GM19455 (cell line): ENCODE measurements around the gene LIG3.
A peak's percentile ranks its signal among the peaks of the same experiment; 100 is the strongest.
"Not testable (repeated sequence)": the region's sequence is repeated elsewhere in the genome, so short reads cannot be mapped to it uniquely, and the experiment has no call there.

Source experiments
- ATAC-seq: cut with Tn5 transposase; IDR thresholded peaks from one replicate; pipeline ENCODE4 v1.9.1; 2021; ENCODE audit not compliant: unreplicated experiment

The LIG3 gene

DNA sequence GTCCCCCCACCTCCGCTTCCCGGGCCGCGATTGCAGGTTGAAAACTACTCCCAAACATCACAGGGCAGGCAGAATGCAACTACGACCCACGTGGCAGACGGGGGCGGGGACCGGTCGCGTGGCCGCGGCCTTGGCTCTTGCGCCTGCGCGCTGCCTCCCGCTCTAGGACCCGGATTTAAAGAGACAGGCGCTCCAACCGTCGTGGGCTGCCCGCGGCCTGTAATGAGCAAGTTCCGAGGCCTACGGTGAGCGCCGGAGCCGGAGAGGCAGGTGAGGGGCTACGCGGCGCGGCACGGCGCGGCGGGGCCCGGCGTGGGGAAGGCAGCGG, at the start of gene LIG3:
Gene LIG3 (plus strand): TSS at position 160 of the 328 bp plus-strand sequence. CDS start 2,494 bp downstream, outside the sequence.
- peak; percentile 73 for ATAC-seq

DNA sequence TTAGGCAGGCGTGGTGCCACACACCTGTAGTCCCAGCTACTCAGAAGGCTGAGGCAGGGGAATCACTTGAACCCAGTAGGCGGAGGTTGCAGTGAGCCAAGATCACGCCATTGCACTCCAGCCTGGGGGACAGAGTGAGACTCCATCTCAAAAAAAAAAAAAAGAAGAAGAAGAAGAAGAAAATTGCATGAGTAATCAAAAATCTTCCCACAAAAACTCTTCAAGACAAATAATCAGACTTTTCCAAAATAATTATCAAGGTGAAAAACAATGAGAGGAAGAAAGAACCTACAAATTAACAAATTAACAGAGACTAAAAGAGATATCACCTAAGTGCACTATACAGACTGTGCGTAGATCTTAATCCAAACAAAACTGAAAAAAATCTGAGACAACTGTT, 29.5 kb upstream of the LIG3 start:
- ATAC-seq, result not testable (repeated sequence)

DNA sequence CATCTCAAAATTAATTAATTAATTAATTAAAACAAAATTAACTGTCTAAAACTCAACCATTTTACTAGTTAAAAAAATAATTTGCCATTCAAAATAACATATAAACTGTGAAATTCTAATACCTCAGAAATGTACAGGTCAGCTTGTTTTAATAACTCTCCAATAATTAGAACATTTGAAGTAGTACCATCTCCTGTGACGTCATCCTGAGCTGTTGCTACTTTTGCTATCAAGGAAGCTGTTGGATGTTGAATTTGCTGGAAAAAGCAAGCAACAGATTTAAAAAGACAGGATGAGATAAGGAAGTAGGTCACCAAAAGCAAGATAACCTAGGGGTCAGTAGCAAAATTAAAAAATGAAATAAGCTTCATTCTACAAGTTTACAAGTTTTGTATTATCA, 21.9 kb upstream of the LIG3 start:
- no peak for ATAC-seq

DNA sequence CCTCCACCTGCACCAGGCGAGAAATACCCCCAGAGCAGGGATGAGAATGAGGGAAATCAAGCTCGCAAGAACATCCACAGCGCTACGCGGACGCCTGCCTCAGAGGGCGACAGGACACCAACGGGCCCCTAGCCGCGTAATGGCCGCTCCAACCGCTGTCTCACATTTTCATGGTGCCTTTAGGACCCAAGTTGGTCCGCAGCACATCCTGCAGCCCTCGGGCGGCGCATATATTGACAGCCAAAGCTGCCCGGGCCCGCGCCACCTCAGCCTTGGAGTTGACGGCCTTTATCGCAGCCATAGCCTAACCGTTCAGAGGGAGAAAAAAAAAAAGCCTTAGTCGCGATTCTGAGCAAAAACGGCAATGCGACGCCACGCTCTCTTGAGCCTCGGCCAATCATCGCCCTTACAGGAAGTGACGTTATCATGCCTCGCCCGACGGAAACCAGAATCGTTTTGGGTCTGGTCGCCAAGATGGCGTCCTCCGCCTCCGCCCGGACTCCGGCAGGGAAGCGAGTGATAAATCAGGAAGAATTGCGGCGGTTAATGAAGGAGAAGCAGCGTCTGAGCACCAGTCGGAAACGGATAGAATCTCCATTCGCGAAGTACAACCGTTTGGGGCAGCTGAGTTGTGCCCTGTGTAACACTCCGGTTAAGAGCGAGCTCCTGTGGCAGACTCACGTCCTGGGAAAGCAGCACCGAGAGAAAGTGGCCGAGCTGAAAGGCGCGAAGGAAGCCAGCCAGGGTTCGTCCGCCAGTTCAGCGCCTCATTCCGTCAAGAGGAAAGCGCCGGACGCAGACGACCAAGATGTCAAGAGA, 19.0 kb upstream of the LIG3 start, which contains the start of the genes CCT6B and ZNF830:
Gene CCT6B (minus strand): TSS at position 368 of the 819 bp plus-strand sequence. CDS start 67 bp downstream, at position 301.
Gene ZNF830 (plus strand): TSS at position 448 of the 819 bp plus-strand sequence. CDS start 27 bp downstream, at position 475.
- peak; percentile 85 for ATAC-seq

DNA sequence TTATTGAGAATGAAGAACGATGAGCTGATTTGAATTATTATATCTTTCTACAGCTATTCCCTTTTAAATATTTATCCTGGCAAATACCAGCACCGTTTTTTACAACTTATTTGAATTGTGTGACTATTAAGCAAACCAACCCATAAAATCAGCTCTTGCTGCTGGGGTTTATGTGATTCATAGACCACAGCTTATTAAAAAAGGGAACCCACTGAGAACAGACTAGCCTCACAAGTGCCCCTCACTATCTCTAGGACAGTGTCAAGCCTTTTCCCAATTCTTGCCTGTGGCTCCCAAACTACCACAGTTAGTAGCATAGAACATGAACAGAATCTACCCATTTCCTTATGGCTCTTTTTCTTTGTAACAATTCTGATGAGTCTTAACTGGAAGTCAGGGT, 6.1 kb upstream of the LIG3 start:
- ATAC-seq, result no peak

DNA sequence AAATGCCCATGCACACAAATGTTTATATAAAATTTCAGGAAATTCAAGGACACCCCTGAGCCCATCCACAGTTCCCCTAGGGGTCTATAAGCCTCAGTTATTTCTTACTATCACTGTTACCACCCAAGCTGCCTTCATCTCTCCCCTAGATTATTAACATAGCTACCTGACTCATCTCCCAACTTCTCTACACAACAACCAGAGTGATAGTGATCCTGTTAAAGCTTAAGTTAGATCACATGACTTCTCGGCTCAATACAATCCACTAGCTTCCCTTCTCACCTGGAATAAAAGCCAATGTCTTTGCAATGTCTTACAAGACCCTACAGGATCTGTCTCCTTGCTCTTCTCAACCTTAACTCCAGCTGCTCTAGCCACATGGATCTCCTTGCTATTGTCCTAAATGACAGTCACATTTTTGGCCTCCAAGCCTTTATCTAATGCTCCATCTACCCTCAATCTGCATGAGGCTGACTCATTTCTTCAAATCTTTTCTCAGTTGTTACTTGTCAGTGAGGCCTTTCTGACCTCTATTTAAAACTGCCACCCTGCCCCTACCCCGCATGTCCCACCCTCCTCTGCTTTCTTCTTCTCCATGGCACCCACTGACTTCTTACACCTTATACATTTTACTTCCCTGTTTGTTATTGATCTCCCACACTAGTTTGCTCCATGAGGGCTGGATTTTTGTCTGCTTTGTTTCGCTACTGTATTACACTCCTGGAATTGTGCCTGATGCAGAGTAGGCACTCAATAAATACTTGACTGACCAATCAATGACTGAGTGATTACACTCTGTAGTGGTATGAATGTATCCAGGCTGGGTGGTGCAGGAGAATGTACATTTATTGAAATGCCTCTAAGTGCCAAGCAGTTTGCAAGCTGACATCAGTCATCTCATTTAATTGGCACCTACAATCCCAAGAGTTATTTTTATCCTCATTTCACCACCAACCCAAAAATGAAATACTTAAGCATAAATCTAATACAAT, 5.2 kb upstream of the LIG3 start:
- ATAC-seq, result no peak

DNA sequence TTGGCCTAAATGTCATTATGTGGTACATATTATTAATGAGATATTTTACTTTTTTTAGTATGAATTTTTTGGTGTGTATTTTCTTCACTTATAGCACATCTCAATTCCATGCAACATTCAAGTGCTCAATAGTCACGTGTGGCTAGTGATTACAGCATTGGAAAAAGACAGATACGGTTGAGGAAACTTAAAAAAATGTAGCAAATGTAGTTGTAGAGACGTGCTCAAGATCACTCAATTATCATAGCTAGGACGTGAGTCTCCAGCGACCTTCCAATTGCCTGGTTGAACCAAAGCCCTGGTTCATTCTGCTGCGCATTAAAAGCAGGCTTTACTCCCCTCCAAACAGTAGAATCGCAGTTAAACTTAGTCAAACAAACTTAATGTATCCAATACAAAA, 1.2 kb upstream of the LIG3 start:
- no peak for ATAC-seq

DNA sequence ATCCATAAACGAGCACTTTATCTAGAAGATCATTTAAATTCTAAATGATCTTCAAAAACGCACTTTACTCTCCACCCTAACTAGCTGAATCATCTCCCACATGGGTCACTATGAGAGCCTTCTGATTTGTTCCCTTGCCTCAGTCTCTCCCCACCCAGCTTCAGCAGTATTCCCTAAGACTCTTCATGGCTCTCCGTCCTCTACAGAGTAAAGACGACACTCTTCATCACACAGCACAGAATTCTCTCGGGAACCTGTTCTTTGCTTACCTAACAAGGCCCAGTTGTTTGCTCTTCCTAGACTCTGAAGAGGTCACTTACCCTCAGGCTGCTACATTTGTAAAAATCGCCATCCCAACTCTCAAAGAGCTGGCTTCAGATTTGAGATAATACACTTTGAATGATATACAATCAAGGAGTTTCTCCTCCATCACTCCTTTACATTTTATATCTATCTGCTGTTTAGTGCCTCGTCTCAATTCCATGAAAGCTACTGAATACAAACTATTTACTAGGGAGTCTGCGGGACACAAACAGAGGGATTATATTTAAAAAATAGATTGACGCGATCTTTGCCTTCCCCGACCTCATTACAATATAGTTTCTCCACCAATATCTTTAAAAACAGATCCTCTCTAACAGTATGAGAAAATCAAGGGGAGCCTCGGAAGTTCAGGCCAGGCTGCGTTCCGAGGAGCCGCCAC, 511 bp upstream of the LIG3 start:
- ATAC-seq, result no peak

DNA sequence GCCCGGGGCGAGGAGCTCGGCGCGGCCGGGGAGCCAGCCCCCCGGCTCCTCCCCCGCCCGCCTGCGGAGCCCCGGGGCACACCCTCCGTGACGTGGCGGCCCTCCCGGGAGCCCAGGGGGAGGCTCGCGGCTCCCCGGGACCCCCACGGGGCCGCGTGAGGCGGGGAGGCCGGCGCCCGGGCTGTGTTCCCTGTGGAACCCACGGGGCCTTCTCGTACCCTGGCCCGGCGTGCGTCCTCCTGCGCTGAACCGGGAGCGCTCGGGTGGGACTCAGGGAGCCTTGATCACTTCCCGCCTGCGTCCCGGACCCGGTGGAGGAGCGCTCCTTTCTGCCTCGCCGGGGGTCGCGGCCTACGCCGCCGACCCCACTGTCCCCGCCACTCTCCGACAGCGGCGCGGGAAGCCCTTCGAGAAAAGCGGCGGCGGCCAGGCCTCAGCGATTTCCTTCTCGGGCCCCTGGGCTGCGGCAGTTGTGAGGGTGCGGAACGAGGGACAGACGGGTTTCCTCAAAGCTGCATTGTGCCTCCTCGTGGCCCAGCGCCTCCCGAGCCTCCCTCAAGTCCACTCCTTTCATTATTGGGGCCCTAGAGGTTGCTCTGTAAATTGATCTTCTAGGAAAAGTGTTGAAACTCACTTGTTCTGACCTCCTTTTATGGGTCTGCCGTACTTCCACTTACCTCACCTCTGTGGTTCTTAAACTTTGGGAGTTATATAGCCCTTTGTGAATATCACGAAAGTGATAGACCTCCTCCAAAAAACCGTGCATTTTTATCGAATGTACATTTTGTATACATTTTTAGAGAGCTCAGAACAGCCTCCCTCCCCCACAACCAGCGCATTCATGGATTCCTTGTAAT, 597 bp downstream of the LIG3 start:
- ATAC-seq, result peak; percentile 90

DNA sequence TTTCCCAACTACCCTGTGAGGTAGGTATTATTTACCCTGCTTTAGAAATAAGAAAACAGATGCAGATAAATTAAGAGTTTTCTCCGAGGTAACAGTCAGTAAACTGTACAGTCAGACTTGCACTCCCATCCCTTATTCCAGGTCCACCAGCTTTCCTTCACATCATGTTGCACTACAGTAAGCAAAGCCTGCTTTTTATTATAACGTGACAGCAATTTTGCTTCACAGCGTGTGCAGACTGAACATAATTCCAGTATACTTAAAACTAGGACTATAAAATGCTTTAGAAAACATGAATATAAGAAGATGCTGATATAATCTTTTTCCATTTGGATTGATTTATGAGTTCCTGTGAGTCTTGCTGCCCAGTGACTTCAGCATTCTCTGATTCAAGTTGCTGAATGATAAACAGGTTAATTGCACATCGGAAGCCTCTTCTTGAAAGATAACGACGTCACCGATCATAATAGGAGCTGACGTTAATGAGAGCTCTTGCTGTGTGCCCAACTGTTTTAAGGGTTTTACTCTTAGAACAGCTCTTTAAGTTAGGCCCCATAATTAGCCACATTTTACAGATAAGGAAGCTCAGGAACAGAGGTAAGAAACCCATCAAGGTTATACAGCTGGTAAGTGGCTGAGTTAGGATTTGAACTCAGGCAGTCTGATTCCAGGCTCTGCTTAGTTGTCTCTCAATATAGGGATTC, 1.4 kb downstream of the LIG3 start:
- no peak for ATAC-seq

DNA sequence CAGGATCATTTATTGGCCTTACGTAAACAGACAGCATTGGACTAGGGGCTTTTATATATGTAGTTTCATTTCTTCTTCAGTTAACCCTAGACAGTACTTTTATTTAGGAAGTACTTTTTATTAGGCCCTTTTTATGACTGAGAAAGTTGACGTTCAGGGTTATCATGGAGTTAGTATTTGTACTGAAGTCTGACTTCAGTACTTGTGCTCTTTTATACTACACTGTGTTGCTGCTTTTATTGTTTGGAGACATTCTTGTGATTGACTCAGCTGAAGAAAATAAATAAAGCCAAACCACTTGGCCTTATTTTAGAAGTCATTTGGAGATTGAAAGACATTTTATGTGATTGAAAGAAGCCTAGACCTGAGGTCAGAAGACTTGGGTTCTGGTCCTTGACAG, 6.9 kb downstream of the LIG3 start:
- ATAC-seq, result no peak

DNA sequence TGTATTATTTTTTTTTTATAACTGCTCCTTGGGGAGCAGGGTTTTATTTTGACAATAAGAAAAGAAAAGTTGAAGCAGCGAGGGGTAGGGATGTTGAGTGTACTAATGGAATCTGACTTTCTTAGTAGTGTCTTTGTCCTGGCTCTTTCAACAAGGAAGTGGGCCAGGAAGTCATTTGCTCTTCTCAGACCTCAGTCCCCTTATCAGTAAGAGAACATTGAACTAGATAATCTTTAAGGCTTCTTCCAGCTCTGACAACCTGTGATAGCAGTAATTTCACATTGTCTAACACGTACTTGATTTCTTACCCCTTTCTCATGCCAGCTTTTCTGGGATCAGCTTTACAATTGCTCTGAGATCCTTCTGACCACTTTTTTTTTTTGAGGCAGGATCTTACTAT, 8.3 kb downstream of the LIG3 start:
- ATAC-seq, result no peak

DNA sequence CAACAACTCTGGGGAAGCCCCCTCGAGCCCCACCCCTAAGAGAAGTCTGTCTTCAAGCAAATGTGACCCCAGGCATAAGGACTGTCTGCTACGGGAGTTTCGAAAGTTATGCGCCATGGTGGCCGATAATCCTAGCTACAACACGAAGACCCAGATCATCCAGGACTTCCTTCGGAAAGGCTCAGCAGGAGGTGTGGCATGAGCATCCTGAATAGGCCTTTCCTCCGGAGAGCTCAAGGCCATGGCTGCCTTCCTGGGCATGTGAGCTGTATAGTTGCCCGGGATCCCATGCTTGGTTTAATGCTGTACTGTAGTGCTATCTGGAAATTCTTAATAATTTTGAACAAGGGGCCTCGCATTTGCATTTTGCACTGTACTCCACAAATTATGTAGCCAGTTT, 9.2 kb downstream of the LIG3 start:
- ATAC-seq, result no peak

DNA sequence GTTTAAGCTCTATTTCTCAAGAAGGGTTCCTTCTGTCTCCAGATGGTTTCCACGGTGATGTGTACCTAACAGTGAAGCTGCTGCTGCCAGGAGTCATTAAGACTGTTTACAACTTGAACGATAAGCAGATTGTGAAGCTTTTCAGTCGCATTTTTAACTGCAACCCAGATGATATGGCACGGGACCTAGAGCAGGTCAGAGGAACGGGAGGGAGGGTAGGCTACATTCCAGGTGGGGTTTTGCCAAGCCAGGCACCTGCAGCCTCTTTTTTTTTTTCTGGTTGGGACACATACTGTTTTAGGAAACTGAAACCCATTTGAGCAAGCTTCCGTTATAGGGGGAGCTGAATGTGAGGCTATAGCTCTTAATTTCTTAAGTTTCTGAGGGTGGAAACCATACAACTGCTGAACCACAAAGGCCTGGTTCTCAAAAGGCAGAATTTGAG, 10.6 kb downstream of the LIG3 start:
- no peak for ATAC-seq

DNA sequence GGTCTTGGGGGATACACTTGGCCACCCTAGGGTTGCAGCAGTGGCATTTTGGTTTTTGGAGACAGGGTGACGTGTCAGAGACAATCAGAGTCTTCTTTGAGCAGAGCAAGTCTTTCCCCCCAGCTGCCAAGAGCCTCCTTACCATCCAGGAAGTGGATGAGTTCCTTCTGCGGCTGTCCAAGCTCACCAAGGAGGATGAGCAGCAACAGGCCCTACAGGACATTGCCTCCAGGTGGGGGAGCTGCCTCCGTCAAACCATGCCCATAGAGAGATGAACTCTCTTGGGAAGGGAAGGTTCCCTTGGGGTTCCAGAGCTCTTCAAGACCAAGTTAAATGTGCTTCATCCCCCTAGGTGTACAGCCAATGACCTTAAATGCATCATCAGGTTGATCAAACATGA, 11.3 kb downstream of the LIG3 start:
- ATAC-seq, result no peak

DNA sequence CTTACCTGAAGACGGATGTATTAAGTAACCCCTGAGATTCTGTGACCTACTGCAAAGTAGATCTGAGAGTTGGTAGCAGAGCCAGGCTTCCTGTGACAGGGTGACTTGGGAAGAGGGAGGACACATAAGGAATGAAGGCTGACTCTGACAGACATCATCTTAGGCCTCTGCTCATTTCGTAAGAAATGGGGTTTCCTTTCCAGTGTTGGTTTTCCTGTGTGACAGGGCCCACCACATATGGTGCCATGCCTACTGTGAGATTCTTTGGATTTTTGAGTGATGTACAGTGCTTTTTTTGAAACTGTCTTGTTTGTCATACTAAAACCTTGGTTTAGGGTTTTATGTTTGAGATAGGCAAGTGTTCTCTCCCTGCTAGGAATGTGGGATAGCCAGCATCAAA, 12.7 kb downstream of the LIG3 start:
- no peak for ATAC-seq

DNA sequence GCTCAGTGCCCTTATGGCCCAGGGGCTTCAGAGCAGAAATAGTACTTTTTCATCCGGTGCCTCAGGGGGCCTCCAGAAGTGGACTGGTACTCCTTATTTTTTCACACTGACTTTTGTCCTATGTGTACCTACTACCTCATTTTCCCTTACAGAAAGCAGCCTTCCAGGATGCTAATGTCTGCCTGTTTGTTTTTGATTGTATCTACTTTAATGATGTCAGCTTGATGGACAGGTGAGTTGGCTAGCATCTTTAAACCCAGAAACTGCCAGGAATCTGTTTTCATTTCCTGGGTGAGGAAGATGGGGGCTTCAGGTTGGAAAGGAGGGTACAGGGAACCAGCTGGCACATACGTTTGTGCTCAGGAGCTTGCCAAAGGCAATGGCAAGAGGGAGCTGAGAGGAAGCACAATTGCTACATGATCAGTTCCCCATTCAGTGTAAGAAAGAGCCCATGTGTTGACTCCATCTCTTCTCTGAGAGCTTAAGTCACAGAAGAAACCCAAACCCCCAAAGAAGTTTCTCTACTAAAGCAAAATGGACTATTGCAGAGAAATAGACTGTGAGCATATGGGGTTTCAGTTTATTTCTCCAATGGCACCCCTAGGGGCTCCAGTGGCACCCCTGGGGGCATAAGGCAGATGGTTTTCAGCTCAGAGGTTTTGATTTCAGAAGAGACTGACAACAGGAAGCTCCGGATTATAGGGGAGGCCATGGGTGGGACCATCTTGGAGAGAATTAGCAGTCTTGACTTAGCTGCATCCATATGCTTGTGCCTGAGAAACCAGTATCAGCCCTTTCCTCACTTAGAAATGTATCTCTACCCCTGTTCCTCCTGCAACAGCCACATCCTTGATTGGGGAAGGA, 16.3 kb downstream of the LIG3 start:
- ATAC-seq, result no peak

DNA sequence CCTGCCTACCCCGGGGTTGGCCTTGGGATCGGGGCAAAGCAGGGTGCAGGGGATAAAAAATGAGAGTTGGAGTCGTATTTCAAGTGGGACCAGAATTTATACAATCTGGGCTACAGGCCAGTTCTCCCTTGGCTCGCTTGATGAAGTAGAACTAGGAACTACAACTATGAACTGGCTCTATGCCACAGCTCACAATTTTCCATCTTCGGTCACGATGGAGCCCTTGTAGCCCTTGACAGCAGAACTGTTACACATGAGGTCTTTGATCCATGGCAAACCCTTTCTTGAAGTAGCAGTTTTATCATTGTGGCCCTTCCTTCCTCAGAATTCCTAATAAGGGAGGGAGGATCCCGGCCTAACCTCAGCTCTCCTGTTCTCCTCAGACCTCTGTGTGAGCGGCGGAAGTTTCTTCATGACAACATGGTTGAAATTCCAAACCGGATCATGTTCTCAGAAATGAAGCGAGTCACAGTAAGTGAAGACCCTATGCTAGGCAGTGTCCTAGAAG, 17.1 kb downstream of the LIG3 start:
- ATAC-seq, result no peak
